ENCODE measurements around the gene GNAT1. TPM values are rescaled to one million over a fixed set of nuclear protein-coding genes. Genes with fewer than 3 reads are reported as not detected.

Gene GNAT1
- total and polyA plus RNA-seq, 3 experiments from 2014 or later: not detected

DNA sequence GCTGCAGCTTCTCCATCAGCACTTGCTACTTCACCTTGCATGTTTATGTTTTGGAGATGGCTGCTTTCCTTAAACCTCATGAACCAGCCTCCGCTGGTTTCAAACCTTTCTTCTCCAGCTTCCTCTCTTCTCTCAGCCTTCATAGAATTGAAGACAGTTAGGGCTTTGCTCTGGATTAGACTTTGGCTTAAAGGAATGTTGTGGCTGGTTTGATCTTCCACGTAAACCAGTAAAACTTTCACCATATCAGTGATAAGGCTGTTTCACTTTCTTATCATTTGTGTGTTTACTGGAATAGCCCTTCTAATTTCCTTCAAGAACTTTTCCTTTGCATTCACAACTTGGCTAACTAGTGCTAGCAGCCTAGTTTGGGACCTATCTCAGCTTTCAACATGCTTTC is 11.7 kb upstream of the GNAT1 start:
- H3K4me1 ChIP-seq (ENCODE audit: insufficient read depth, low read length): no peaks in the 10 kb centered on the region
- H3K27ac ChIP-seq (ENCODE audit: low read depth, low read length): no peak overlapping the region
- Mint-ChIP-seq H3K27ac (no peak overlapping the region), H3K4me1 (no peaks in the 10 kb centered on the region), H3K4me3 (no peak overlapping the region), H3K36me3 (no peaks in the 10 kb centered on the region), H3K9me3 (no peaks in the 10 kb centered on the region), H3K27me3 (peaks cover 3 to 5% of the 10 kb centered on the region in 2 donors)
- H3K9me3 ChIP-seq (ENCODE audit: low read length): no peaks in the 10 kb centered on the region
- no peaks in the 10 kb centered on the region for H3K36me3 ChIP-seq (ENCODE audit: insufficient read depth, low read length)
- H3K27me3 ChIP-seq (ENCODE audit: insufficient read depth, low read length, poor library complexity, severe bottlenecking): no peaks in the 10 kb centered on the region
- POLR2A ChIA-PET: no interaction called here
- no peak for DNase-seq
- no peak overlapping the region for H3K4me3 ChIP-seq (ENCODE audit: low read length)
- CTCF ChIA-PET: no interaction called here

DNA sequence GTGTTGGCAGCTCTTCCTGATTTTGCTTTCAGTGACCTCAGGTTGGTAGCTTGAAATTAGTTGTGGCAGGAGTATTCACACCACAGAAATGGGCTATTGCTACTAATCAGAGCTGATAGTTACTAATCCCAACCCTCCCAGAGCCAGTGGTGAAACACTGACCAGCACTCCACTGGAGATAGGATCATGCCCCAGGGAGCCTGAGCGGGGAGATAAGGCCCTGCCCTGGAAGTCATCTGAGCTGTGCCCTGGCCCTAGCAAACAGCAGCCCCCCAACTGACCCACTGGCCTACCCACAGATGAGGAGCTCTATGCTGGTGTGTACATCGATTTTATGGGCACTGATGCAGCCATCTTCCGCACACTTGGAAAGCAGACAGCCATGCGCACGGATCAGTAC is 9.4 kb upstream of the GNAT1 start:
- Mint-ChIP-seq H3K27me3 (peaks cover 3 to 5% of the 10 kb centered on the region in 2 donors), H3K4me1 (no peaks in the 10 kb centered on the region), H3K36me3 (no peaks in the 10 kb centered on the region), H3K27ac (peak overlapping the region in 1 of 8 donors; percentile 74), H3K9me3 (no peaks in the 10 kb centered on the region), H3K4me3 (no peak overlapping the region)
- Histone ChIP-seq H3K9me3 (ENCODE audit: low read length) (no peaks in the 10 kb centered on the region), H3K36me3 (ENCODE audit: insufficient read depth, low read length) (no peaks in the 10 kb centered on the region), H3K4me1 (ENCODE audit: insufficient read depth, low read length) (no peaks in the 10 kb centered on the region), H3K27ac (ENCODE audit: low read depth, low read length) (no peak overlapping the region), H3K4me3 (ENCODE audit: low read length) (no peak overlapping the region), H3K27me3 (ENCODE audit: insufficient read depth, low read length, poor library complexity, severe bottlenecking) (no peaks in the 10 kb centered on the region)
- CTCF ChIA-PET: interaction anchor here (1.3 to 1.4 kb wide), 2 partner anchors 65 to 95 kb away, joined by 3 to 4 read pairs; no protein-coding TSS in a partner anchor
- POLR2A ChIA-PET: no interaction called here
- DNase-seq: no peak

DNA sequence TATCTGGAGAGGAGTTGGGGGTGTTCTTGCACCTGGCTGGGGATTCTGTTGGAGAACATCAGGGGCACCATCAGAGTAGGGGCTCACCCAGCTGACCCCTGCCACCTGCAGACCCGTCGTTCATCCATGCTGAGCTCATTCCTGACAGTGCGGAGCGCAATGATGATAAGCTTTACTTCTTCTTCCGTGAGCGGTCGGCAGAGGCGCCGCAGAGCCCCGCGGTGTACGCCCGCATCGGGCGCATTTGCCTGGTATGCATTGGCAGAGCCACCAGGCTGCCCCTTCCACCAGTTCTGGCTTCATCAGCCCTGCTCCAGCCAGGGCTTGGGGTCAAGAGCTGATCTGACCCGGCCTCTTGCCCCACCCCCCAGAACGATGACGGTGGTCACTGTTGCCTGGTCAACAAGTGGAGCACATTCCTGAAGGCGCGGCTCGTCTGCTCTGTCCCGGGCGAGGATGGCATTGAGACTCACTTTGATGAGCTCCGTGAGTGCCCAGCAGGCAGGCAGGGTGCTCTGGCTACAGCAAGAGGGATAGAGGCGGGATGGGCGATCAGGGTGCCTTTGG is 8.8 kb upstream of the GNAT1 start:
- Mint-ChIP-seq H3K4me3 (no peak overlapping the region), H3K27me3 (peaks cover 3 to 5% of the 10 kb centered on the region in 2 donors), H3K9me3 (no peaks in the 10 kb centered on the region), H3K36me3 (no peaks in the 10 kb centered on the region), H3K4me1 (no peaks in the 10 kb centered on the region), H3K27ac (no peak overlapping the region)
- no peaks in the 10 kb centered on the region for H3K36me3 ChIP-seq (ENCODE audit: insufficient read depth, low read length)
- CTCF ChIA-PET: interaction anchor here (1.5 kb wide), 1 partner anchor 10 kb away, joined by 7 read pairs; no protein-coding TSS in a partner anchor
- H3K27ac ChIP-seq (ENCODE audit: low read depth, low read length): no peak overlapping the region
- no peak for DNase-seq
- H3K27me3 ChIP-seq (ENCODE audit: insufficient read depth, low read length, poor library complexity, severe bottlenecking): no peaks in the 10 kb centered on the region
- no peaks in the 10 kb centered on the region for H3K9me3 ChIP-seq (ENCODE audit: low read length)
- POLR2A ChIA-PET: no interaction called here
- no peaks in the 10 kb centered on the region for H3K4me1 ChIP-seq (ENCODE audit: insufficient read depth, low read length)
- no peak overlapping the region for H3K4me3 ChIP-seq (ENCODE audit: low read length)

DNA sequence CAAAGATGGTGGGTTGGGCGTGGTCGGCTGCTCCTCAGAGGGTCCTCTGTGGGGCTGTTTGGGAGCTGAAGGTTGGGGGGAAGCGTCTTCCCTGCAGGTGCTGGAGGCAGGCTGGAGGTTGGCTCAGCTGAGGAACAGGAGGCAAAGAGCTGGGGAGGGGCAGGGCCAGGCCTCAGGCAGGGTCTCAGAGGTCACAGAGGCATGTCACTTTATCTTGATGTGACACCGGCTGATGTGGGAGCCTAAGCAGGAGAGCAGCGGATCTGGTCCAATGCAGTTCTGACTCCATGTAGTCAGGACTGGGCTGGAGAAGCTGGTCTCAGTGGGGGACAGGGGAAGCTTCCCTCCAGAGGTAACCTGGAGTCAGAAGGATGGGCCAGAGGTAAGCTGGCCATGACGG is 7.7 kb upstream of the GNAT1 start:
- no peak overlapping the region for H3K27ac ChIP-seq (ENCODE audit: low read depth, low read length)
- no peaks in the 10 kb centered on the region for H3K27me3 ChIP-seq (ENCODE audit: insufficient read depth, low read length, poor library complexity, severe bottlenecking)
- H3K36me3 ChIP-seq (ENCODE audit: insufficient read depth, low read length): no peaks in the 10 kb centered on the region
- no peaks in the 10 kb centered on the region for H3K4me1 Mint-ChIP-seq
- no peak overlapping the region for H3K4me3 Mint-ChIP-seq
- no peaks in the 10 kb centered on the region for H3K36me3 Mint-ChIP-seq
- ChIA-PET POLR2A (no interaction called here), CTCF (interaction anchor here (0.7 to 1.5 kb wide), 2 partner anchors 9 to 18 kb away, joined by 3 to 7 read pairs; no protein-coding TSS in a partner anchor)
- H3K9me3 ChIP-seq (ENCODE audit: low read length): no peaks in the 10 kb centered on the region
- H3K27me3 Mint-ChIP-seq: peaks cover 3 to 5% of the 10 kb centered on the region in 2 donors
- DNase-seq: no peak
- H3K9me3 Mint-ChIP-seq: no peaks in the 10 kb centered on the region
- H3K4me3 ChIP-seq (ENCODE audit: low read length): no peak overlapping the region
- H3K4me1 ChIP-seq (ENCODE audit: insufficient read depth, low read length): no peaks in the 10 kb centered on the region
- H3K27ac Mint-ChIP-seq: peak overlapping the region in 1 of 8 donors; percentile 81

DNA sequence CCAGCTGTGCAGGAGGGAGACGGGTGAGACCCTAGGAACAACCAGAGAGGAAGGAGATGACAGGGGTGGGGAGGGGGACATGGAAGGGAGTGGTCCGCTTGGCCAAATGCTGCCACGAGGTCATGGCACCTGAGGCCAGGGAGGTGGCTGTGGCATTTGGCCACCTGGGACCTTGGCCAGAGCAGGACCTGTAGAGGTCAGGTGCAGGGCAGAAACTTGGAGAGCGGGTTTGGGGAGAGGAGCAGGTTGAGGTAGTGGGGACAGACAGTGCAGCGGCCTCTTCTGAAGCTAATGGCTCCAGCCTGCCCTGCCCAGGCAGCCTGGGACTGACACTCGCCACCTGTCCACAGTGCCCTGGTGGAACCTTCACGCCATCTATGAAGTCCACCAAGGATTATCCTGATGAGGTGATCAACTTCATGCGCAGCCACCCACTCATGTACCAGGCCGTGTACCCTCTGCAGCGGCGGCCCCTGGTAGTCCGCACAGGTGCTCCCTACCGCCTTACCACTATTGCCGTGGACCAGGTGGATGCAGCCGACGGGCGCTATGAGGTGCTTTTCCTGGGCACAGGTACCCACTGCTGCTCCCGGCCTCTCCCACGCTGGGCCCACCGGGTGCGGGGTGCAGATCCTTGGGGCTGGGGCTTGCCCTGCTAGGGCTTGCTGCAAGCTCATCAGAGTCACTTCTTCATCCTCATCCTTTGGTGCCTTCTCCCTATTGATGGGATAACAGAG is 7.0 kb upstream of the GNAT1 start:
- no peaks in the 10 kb centered on the region for H3K9me3 ChIP-seq (ENCODE audit: low read length)
- Mint-ChIP-seq H3K27ac (no peak overlapping the region), H3K36me3 (no peaks in the 10 kb centered on the region), H3K9me3 (no peaks in the 10 kb centered on the region), H3K27me3 (peaks cover 3 to 5% of the 10 kb centered on the region in 2 donors), H3K4me3 (no peak overlapping the region), H3K4me1 (no peaks in the 10 kb centered on the region)
- ChIA-PET CTCF (interaction anchor here (1.3 to 2.1 kb wide), 3 partner anchors 9 to 55 kb away, joined by 3 to 10 read pairs (median 7); no protein-coding TSS in a partner anchor), POLR2A (no interaction called here)
- H3K27me3 ChIP-seq (ENCODE audit: insufficient read depth, low read length, poor library complexity, severe bottlenecking): no peaks in the 10 kb centered on the region
- DNase-seq: peak in 1 of 5 donors; percentile 37
- H3K4me1 ChIP-seq (ENCODE audit: insufficient read depth, low read length): no peaks in the 10 kb centered on the region
- no peak overlapping the region for H3K4me3 ChIP-seq (ENCODE audit: low read length)
- no peaks in the 10 kb centered on the region for H3K36me3 ChIP-seq (ENCODE audit: insufficient read depth, low read length)
- no peak overlapping the region for H3K27ac ChIP-seq (ENCODE audit: low read depth, low read length)

DNA sequence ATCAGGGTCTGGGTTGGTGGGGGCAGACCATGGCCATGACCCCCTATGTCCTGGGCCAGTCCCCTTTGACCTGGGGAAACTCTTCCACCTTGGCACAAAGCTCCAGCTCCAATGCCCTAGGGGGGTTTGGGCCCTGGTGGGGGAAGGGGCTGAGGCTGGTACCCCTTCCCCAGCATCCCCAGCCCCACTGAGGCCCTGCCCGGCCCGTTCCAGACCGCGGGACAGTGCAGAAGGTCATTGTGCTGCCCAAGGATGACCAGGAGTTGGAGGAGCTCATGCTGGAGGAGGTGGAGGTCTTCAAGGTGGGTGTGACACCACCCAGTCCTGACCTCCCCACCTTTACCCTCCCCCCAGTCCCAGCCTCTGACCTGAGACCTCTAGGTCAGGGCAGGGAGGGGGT is 6.2 kb upstream of the GNAT1 start:
- H3K9me3 Mint-ChIP-seq: no peaks in the 10 kb centered on the region
- POLR2A ChIA-PET: no interaction called here

DNA sequence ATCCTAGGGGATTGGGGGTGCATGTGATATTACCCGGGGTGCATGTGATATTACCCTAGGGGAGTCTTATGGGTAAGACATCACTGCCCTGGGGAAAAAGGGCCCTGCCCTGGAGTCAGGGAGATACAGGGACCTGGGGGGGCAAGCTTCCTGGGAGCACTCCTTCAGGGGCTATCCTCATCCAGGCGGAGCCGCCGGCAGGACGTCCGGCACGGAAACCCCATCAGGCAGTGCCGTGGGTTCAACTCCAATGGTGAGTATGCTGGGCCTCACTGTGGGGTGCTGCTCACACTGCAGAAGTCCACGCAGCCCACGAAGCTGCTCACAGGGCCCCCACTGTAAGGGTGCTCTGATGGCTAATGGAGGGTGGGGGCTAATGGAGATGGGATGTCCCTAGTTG is 5.3 kb upstream of the GNAT1 start:
- CTCF ChIA-PET: interaction anchor here (2.1 kb wide), 1 partner anchor 8 kb away, joined by 10 read pairs; no protein-coding TSS in a partner anchor
- Histone ChIP-seq H3K27ac (ENCODE audit: low read depth, low read length) (no peak overlapping the region), H3K9me3 (ENCODE audit: low read length) (no peaks in the 10 kb centered on the region), H3K4me1 (ENCODE audit: insufficient read depth, low read length) (no peaks in the 10 kb centered on the region), H3K36me3 (ENCODE audit: insufficient read depth, low read length) (no peaks in the 10 kb centered on the region), H3K27me3 (ENCODE audit: insufficient read depth, low read length, poor library complexity, severe bottlenecking) (no peaks in the 10 kb centered on the region), H3K4me3 (ENCODE audit: low read length) (no peak overlapping the region)
- Mint-ChIP-seq H3K27ac (no peak overlapping the region), H3K36me3 (no peaks in the 10 kb centered on the region), H3K4me1 (no peaks in the 10 kb centered on the region), H3K9me3 (no peaks in the 10 kb centered on the region), H3K4me3 (no peak overlapping the region), H3K27me3 (peaks cover 3 to 5% of the 10 kb centered on the region in 2 donors)
- POLR2A ChIA-PET: no interaction called here
- no peak for DNase-seq

More for the DNA sequence above, 6.2 kb upstream of the GNAT1 start:
- H3K4me1 ChIP-seq (ENCODE audit: insufficient read depth, low read length): no peaks in the 10 kb centered on the region
- Mint-ChIP-seq H3K4me1 (no peaks in the 10 kb centered on the region), H3K36me3 (no peaks in the 10 kb centered on the region), H3K27me3 (peaks cover 3 to 5% of the 10 kb centered on the region in 2 donors), H3K4me3 (no peak overlapping the region), H3K27ac (no peak overlapping the region)
- H3K27ac ChIP-seq (ENCODE audit: low read depth, low read length): no peak overlapping the region
- no peak for DNase-seq
- H3K27me3 ChIP-seq (ENCODE audit: insufficient read depth, low read length, poor library complexity, severe bottlenecking): no peaks in the 10 kb centered on the region
- no peaks in the 10 kb centered on the region for H3K9me3 ChIP-seq (ENCODE audit: low read length)
- H3K36me3 ChIP-seq (ENCODE audit: insufficient read depth, low read length): no peaks in the 10 kb centered on the region
- no peak overlapping the region for H3K4me3 ChIP-seq (ENCODE audit: low read length)
- CTCF ChIA-PET: interaction anchor here (1.3 to 2.1 kb wide), 2 partner anchors 9 to 56 kb away, joined by 3 to 10 read pairs; no protein-coding TSS in a partner anchor

DNA sequence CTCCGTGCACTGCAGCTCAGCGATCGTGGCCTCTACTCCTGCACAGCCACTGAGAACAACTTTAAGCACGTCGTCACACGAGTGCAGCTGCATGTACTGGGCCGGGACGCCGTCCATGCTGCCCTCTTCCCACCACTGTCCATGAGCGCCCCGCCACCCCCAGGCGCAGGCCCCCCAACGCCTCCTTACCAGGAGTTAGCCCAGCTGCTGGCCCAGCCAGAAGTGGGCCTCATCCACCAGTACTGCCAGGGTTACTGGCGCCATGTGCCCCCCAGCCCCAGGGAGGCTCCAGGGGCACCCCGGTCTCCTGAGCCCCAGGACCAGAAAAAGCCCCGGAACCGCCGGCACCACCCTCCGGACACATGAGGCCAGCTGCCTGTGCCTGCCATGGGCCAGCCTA is 3.7 kb upstream of the GNAT1 start:
- Mint-ChIP-seq H3K27me3 (peaks cover 5 to 8% of the 10 kb centered on the region in 2 donors), H3K4me1 (peaks cover 0 to 3% (median 2%) of the 10 kb centered on the region in 3 donors), H3K9me3 (no peaks in the 10 kb centered on the region), H3K36me3 (no peaks in the 10 kb centered on the region), H3K4me3 (no peak overlapping the region), H3K27ac (no peak overlapping the region)
- peaks cover under 1% of the 10 kb centered on the region for H3K4me1 ChIP-seq (ENCODE audit: insufficient read depth, low read length)
- no peak overlapping the region for H3K4me3 ChIP-seq (ENCODE audit: low read length)
- no peaks in the 10 kb centered on the region for H3K9me3 ChIP-seq (ENCODE audit: low read length)
- POLR2A ChIA-PET: no interaction called here
- no peaks in the 10 kb centered on the region for H3K36me3 ChIP-seq (ENCODE audit: insufficient read depth, low read length)
- no peak overlapping the region for H3K27ac ChIP-seq (ENCODE audit: low read depth, low read length)
- CTCF ChIA-PET: no interaction called here
- DNase-seq: no peak
- H3K27me3 ChIP-seq (ENCODE audit: insufficient read depth, low read length, poor library complexity, severe bottlenecking): peaks cover 8% of the 10 kb centered on the region
